ENCODE measurements around the gene BNIP3. TPM values are rescaled to one million over a fixed set of nuclear protein-coding genes. Genes with fewer than 3 reads are reported as not detected.

BNIP3 gene
- total RNA-seq, 1 donor from 2014 or later: 48.9 TPM

- Mint-ChIP-seq H3K9me3 (no peaks in the 10 kb centered on the region), H3K27ac (peak overlapping the region; percentile 87), H3K27me3 (ENCODE audit: insufficient read depth) (no peaks in the 10 kb centered on the region), H3K4me1 (ENCODE audit: low read depth) (peaks cover 73% of the 10 kb centered on the region), H3K36me3 (ENCODE audit: low read depth) (peaks cover 50% of the 10 kb centered on the region), H3K4me3 (peak overlapping the region; percentile 71)
- intact Hi-C loops (cut with micrococcal nuclease): loop anchor here (1.0 to 2.0 kb wide), 2 partner anchors 9 to 72 kb away; partner anchors contain the start of genes BNIP3 and PPP2R2D
- DNase-seq (ENCODE audit: low spot score): peak; percentile 38
Measured at GRCh38 chr10:131972474-131973071, 9.2 kb downstream of the BNIP3 start.

GRCh38 chr10:131971591-131971990 lies 10.1 kb downstream of the BNIP3 start:
- intact Hi-C loops (cut with micrococcal nuclease): no loop called here
- Mint-ChIP-seq H3K27me3 (ENCODE audit: insufficient read depth) (no peaks in the 10 kb centered on the region), H3K27ac (peak overlapping the region; percentile 15), H3K9me3 (no peaks in the 10 kb centered on the region), H3K4me1 (ENCODE audit: low read depth) (peaks cover 64% of the 10 kb centered on the region), H3K4me3 (no peak overlapping the region), H3K36me3 (ENCODE audit: low read depth) (peaks cover 50% of the 10 kb centered on the region)
- no peak for DNase-seq (ENCODE audit: low spot score)

GRCh38 chr10:131970946-131971345 lies 10.8 kb downstream of the BNIP3 start:
- peaks cover 47% of the 10 kb centered on the region for H3K36me3 Mint-ChIP-seq (ENCODE audit: low read depth)
- H3K27me3 Mint-ChIP-seq (ENCODE audit: insufficient read depth): no peaks in the 10 kb centered on the region
- no peak overlapping the region for H3K4me3 Mint-ChIP-seq
- peaks cover 58% of the 10 kb centered on the region for H3K4me1 Mint-ChIP-seq (ENCODE audit: low read depth)
- intact Hi-C loops (cut with micrococcal nuclease): no loop called here
- peak overlapping the region; percentile 77 for H3K27ac Mint-ChIP-seq
- no peak for DNase-seq (ENCODE audit: low spot score)
- no peaks in the 10 kb centered on the region for H3K9me3 Mint-ChIP-seq

- H3K27ac Mint-ChIP-seq: peak overlapping the region; percentile 7
- no peaks in the 10 kb centered on the region for H3K27me3 Mint-ChIP-seq (ENCODE audit: insufficient read depth)
- no peak overlapping the region for H3K4me3 Mint-ChIP-seq
- H3K4me1 Mint-ChIP-seq (ENCODE audit: low read depth): peaks cover 53% of the 10 kb centered on the region
- DNase-seq (ENCODE audit: low spot score): no peak
- intact Hi-C loops (cut with micrococcal nuclease): no loop called here
- H3K36me3 Mint-ChIP-seq (ENCODE audit: low read depth): peaks cover 53% of the 10 kb centered on the region
- no peaks in the 10 kb centered on the region for H3K9me3 Mint-ChIP-seq
Measured at GRCh38 chr10:131968949-131969348, 12.8 kb downstream of the BNIP3 start.

GRCh38 chr10:131964298-131964697 lies 17.4 kb downstream of the BNIP3 start:
- H3K9me3 Mint-ChIP-seq: no peaks in the 10 kb centered on the region
- H3K27ac Mint-ChIP-seq: no peak overlapping the region
- peaks cover 15% of the 10 kb centered on the region for H3K4me1 Mint-ChIP-seq (ENCODE audit: low read depth)
- H3K27me3 Mint-ChIP-seq (ENCODE audit: insufficient read depth): no peaks in the 10 kb centered on the region
- no peak for DNase-seq (ENCODE audit: low spot score)
- peaks cover 23% of the 10 kb centered on the region for H3K36me3 Mint-ChIP-seq (ENCODE audit: low read depth)
- intact Hi-C loops (cut with micrococcal nuclease): no loop called here
- H3K4me3 Mint-ChIP-seq: no peak overlapping the region

- Mint-ChIP-seq H3K27ac (no peak overlapping the region), H3K27me3 (ENCODE audit: insufficient read depth) (no peaks in the 10 kb centered on the region), H3K36me3 (ENCODE audit: low read depth) (peaks cover 18% of the 10 kb centered on the region), H3K4me3 (no peak overlapping the region), H3K9me3 (no peaks in the 10 kb centered on the region), H3K4me1 (ENCODE audit: low read depth) (peaks cover 15% of the 10 kb centered on the region)
- DNase-seq (ENCODE audit: low spot score): no peak
- intact Hi-C loops (cut with micrococcal nuclease): no loop called here
Measured at GRCh38 chr10:131963811-131964210, 17.9 kb downstream of the BNIP3 start.

- Mint-ChIP-seq H3K27ac (no peak overlapping the region), H3K36me3 (ENCODE audit: low read depth) (peaks cover 16% of the 10 kb centered on the region), H3K4me1 (ENCODE audit: low read depth) (peaks cover 15% of the 10 kb centered on the region), H3K9me3 (no peaks in the 10 kb centered on the region), H3K27me3 (ENCODE audit: insufficient read depth) (no peaks in the 10 kb centered on the region), H3K4me3 (no peak overlapping the region)
- intact Hi-C loops (cut with micrococcal nuclease): no loop called here
- DNase-seq (ENCODE audit: low spot score): no peak
Measured at GRCh38 chr10:131963350-131963749, 18.4 kb downstream of the BNIP3 start.

GRCh38 chr10:131961777-131962662 lies 19.7 kb downstream of the BNIP3 start:
- peaks cover 21% of the 10 kb centered on the region for H3K36me3 Mint-ChIP-seq (ENCODE audit: low read depth)

GRCh38 chr10:131961047-131961776 lies 20.5 kb downstream of the BNIP3 start:
- intact Hi-C loops (cut with micrococcal nuclease): no loop called here
- peaks cover 15% of the 10 kb centered on the region for H3K4me1 Mint-ChIP-seq (ENCODE audit: low read depth)
- no peaks in the 10 kb centered on the region for H3K27me3 Mint-ChIP-seq (ENCODE audit: insufficient read depth)
- H3K36me3 Mint-ChIP-seq (ENCODE audit: low read depth): peaks cover 24% of the 10 kb centered on the region
- H3K27ac Mint-ChIP-seq: no peak overlapping the region
- no peak overlapping the region for H3K4me3 Mint-ChIP-seq
- no peak for DNase-seq (ENCODE audit: low spot score)
- no peaks in the 10 kb centered on the region for H3K9me3 Mint-ChIP-seq

More at GRCh38 chr10:131961777-131962662, 19.7 kb downstream of the BNIP3 start:
- no peak overlapping the region for H3K4me3 Mint-ChIP-seq
- no peak for DNase-seq (ENCODE audit: low spot score)
- H3K9me3 Mint-ChIP-seq: no peaks in the 10 kb centered on the region
- H3K4me1 Mint-ChIP-seq (ENCODE audit: low read depth): peaks cover 15% of the 10 kb centered on the region
- no peaks in the 10 kb centered on the region for H3K27me3 Mint-ChIP-seq (ENCODE audit: insufficient read depth)
- intact Hi-C loops (cut with micrococcal nuclease): no loop called here
- no peak overlapping the region for H3K27ac Mint-ChIP-seq

GRCh38 chr10:131960631-131961046 lies 21.1 kb downstream of the BNIP3 start:
- peaks cover 24% of the 10 kb centered on the region for H3K36me3 Mint-ChIP-seq (ENCODE audit: low read depth)
- H3K27ac Mint-ChIP-seq: no peak overlapping the region
- intact Hi-C loops (cut with micrococcal nuclease): no loop called here
- H3K4me3 Mint-ChIP-seq: no peak overlapping the region
- peaks cover 11% of the 10 kb centered on the region for H3K4me1 Mint-ChIP-seq (ENCODE audit: low read depth)
- no peaks in the 10 kb centered on the region for H3K9me3 Mint-ChIP-seq
- DNase-seq (ENCODE audit: low spot score): no peak
- no peaks in the 10 kb centered on the region for H3K27me3 Mint-ChIP-seq (ENCODE audit: insufficient read depth)

- H3K27ac Mint-ChIP-seq: no peak overlapping the region
- DNase-seq (ENCODE audit: low spot score): no peak
Measured at GRCh38 chr10:131959841-131960240, 21.9 kb downstream of the BNIP3 start.

GRCh38 chr10:131955591-131956340 lies 26.0 kb downstream of the BNIP3 start:
- H3K4me1 Mint-ChIP-seq (ENCODE audit: low read depth): no peaks in the 10 kb centered on the region
- no peaks in the 10 kb centered on the region for H3K9me3 Mint-ChIP-seq
- no peak overlapping the region for H3K27ac Mint-ChIP-seq
- no peaks in the 10 kb centered on the region for H3K27me3 Mint-ChIP-seq (ENCODE audit: insufficient read depth)
- DNase-seq (ENCODE audit: low spot score): no peak
- intact Hi-C loops (cut with micrococcal nuclease): no loop called here
- H3K4me3 Mint-ChIP-seq: no peak overlapping the region
- H3K36me3 Mint-ChIP-seq (ENCODE audit: low read depth): peaks cover 29% of the 10 kb centered on the region

More at GRCh38 chr10:131959841-131960240, 21.9 kb downstream of the BNIP3 start:
- Mint-ChIP-seq H3K4me3 (no peak overlapping the region), H3K27me3 (ENCODE audit: insufficient read depth) (no peaks in the 10 kb centered on the region), H3K36me3 (ENCODE audit: low read depth) (peaks cover 28% of the 10 kb centered on the region), H3K4me1 (ENCODE audit: low read depth) (peaks cover 6% of the 10 kb centered on the region), H3K9me3 (no peaks in the 10 kb centered on the region)
- intact Hi-C loops (cut with micrococcal nuclease): no loop called here

All from activated T-helper 1 cell treated with anti-CD3 and anti-CD28 coated beads, Interleukin-12 subunit alpha, Interleukin-12 subunit beta, Interleukin-2, Interleukin-4 antibody, amounts not matched to agents 30 ng/mL and 10 ng/mL and 1 ng/mL, durations not matched to agents 14 hours and 24 hours and 36 hours (primary cell).